Heart right ventricle (tissue), 16 donors: ENCODE data around the gene TPO. TPM values are rescaled to one million over a fixed set of nuclear protein-coding genes. Genes with fewer than 3 reads are reported as not detected.

ENCODE experiments used
- ATAC-seq, 8 donors: fragments of 200-7000 bp; cut with Tn5 transposase; one replicate each; pipeline ENCODE4 v1.9.1; 2020; ENCODE audit warnings: mild to moderate bottlenecking in 8 of 8, moderate library complexity in 8 of 8, moderate number of reproducible peaks in 1 of 8
- DNase-seq, 2 donors: peaks; one replicate each; pipeline ENCODE4 v3.0.0-alpha.2; 2020
- H3K27ac ChIP-seq, 10 donors: fragments of 200-600 bp; sonication (generic) in 2 of 10; one replicate each; pipeline versions ENCODE4 v1.5.0 to v1.8.0; 2020 to 2022; ENCODE audit warnings: mild to moderate bottlenecking in 3 of 10
- H3K27me3 ChIP-seq, 7 donors: fragments of 200-600 bp; one replicate each; pipeline ENCODE4 v1.8.0; 2021 to 2022; ENCODE audit warnings: mild to moderate bottlenecking in 2 of 7
- H3K36me3 ChIP-seq, 9 donors: fragments of 200-600 bp; sonication (generic) in 1 of 9; one replicate each; pipeline versions ENCODE4 v1.5.0 to v1.8.0; 2020 to 2022; ENCODE audit warnings: mild to moderate bottlenecking in 2 of 9
- H3K4me1 ChIP-seq, 9 donors: fragments of 200-600 bp; sonication (generic) in 1 of 9; one replicate each; pipeline versions ENCODE4 v1.5.0 to v1.8.0; 2020 to 2022; ENCODE audit warnings: mild to moderate bottlenecking in 4 of 9
- H3K4me3 ChIP-seq, 10 donors: fragments of 200-600 bp; sonication (generic) in 2 of 10; one replicate each; pipeline versions ENCODE4 v1.5.0 to v1.8.0; 2020 to 2022; ENCODE audit warnings: mild to moderate bottlenecking in 7 of 10, moderate library complexity in 2 of 10
- H3K9me3 ChIP-seq, 11 donors: fragments of 200-600 bp in 10 of 11; sonication (generic) in 2 of 11; one replicate each; pipeline versions ENCODE4 v1.5.0 to v1.8.0; 2013 to 2022; ENCODE audit warnings: mild to moderate bottlenecking in 2 of 11, control low read depth in 1 of 11, moderate library complexity in 1 of 11
- CTCF ChIP-seq, 9 donors: fragments of 200-600 bp; sonication (generic) in 2 of 9; IDR thresholded peaks; one replicate each; pipeline versions ENCODE4 v1.5.0 to v1.8.0; 2021 to 2022; ENCODE audit warnings: antibody characterized with exemption in 9 of 9, mild to moderate bottlenecking in 5 of 9, moderate library complexity in 1 of 9
- WGBS, 2 donors: extraction: QIAGEN DNeasy Blood & Tissue Kit; methylation state at CpG; one replicate each; pipeline ENCODE4 v1.1.7; 2013; ENCODE audit warnings: inconsistent platforms in 1 of 2; 5-methylcytosine and 5-hydroxymethylcytosine counted together
- intact Hi-C, 10 donors: fragments of 100-400 bp; cut with DNase I; formaldehyde crosslinking; loops; one replicate each; pipeline versions ENCODE4 v1.11.1 to v1.14.2; 2022
- polyA plus RNA-seq, 2 donors: library from polyadenylated mRNA; stranded (reverse); fragments of 200-250 nt; gene quantifications; one replicate each; pipeline ENCODE4 v1.2.3, GENCODE V29; 2013
- total RNA-seq, 10 donors: library from RNA; stranded (reverse); fragmentation: NEBNext Ultra II Directional in 3 of 10; extraction: Animal tissue kit (Norgen Biotek cat#: 25700) in 3 of 10; gene quantifications; one replicate each; pipeline versions ENCODE4 v1.2.1 to v1.2.4, GENCODE V29; 2021 to 2023
- donor health status: Arrhythmogenic right ventricular cardiomyopathy.
- donor health status: ischemic (EF 13 %, LVEDD 7.1; RV severe dilation, severe dysfunction).
- donor health status: healthy with polysubstance abuse.
- donor health status: DM: no; HTN: yes; CAD: no.
- donor health status: DM: no; HTN: no; CAD: no.
- donor health status: ischemic (EF 25% LVEDD 6.9; RV normal size, moderate dysfunction).
- donor health status: ischemic (EF 25% LVEDD 5.7; RV mildly dilated, moderate dysfunction).
- donor health status: healthy.
- donor health status: DM: yes; HTN: yes; CAD: no.
- donor health status: Ischemic cardiomyopathy.
- donor health status: ischemic (EF 35%, LVEDD 5.7; RV mildly dilated, moderate dysfunction).
- donor health status: nonischemic (EF 11% LVEDD 7.7; RV severe dilation, severe dysfunction).
- donor health status: DM: yes; HTN: yes; CAD: no.
- donor health status: PGD.
- donor health status: ischemic (EF 29% LVEDD 5.4; RV normal size, mild dysfunction).
- donor health status: nonischemic (EF 23%, LVEDD 6.1; RV moderate dilation, normal function).

TPO gene
- total and polyA plus RNA-seq, 12 donors: 0.85 to 22.1 (median 6.4) TPM

- peaks cover 0 to 20% (median 0%) of the 10 kb centered on the region in 9 donors for H3K4me1 ChIP-seq
- WGBS, 2 donors: 79 to 91% methylated on average over 10 of the region's 10 CpGs
- TF ChIP-seq CTCF (IDR thresholded peaks at IDR 0.05): no peak
- no peak overlapping the region for H3K4me3 ChIP-seq
- intact Hi-C loops: loop anchor here in 1 of 10 donors (2.0 kb wide), 1 partner anchor 164 kb away; no protein-coding TSS in a partner anchor
- DNase-seq (no peak), ATAC-seq (no peak)
- no peak overlapping the region for H3K27ac ChIP-seq
- peaks cover 0 to 4% (median 0%) of the 10 kb centered on the region in 7 donors for H3K27me3 ChIP-seq
- no peaks in the 10 kb centered on the region for H3K36me3 ChIP-seq
- peaks cover 0 to 3% (median 0%) of the 10 kb centered on the region in 11 donors for H3K9me3 ChIP-seq
Measured at GRCh38 chr2:1505031-1505441, 91.8 kb downstream of the TPO start.

GRCh38 chr2:1509271-1510065 is 96.2 kb downstream of the TPO start:
- Histone ChIP-seq H3K27ac (peak overlapping the region in 9 of 10 donors; percentile 37 to 82 (median 75)), H3K36me3 (no peaks in the 10 kb centered on the region), H3K4me3 (no peak overlapping the region), H3K4me1 (peaks cover 0 to 18% (median 0%) of the 10 kb centered on the region in 9 donors), H3K9me3 (peaks cover 0 to 3% (median 0%) of the 10 kb centered on the region in 11 donors), H3K27me3 (peaks cover 0 to 10% (median 0%) of the 10 kb centered on the region in 7 donors)
- TF ChIP-seq CTCF (IDR thresholded peaks at IDR 0.05): no peak
- 57% methylated on average over 5 of the region's 5 CpGs for WGBS, 2 donors
- ATAC-seq (peak in 7 of 8 donors; percentile 76 to 92 (median 86)), DNase-seq (peak in 1 of 2 donors; percentile 44)
- intact Hi-C loops: loop anchor here in 2 of 10 donors (2.0 to 10.0 kb wide), 2 partner anchors 35 to 255 kb away; no protein-coding TSS in a partner anchor

- Histone ChIP-seq H3K9me3 (peaks cover 0 to 3% (median 0%) of the 10 kb centered on the region in 11 donors), H3K36me3 (no peaks in the 10 kb centered on the region), H3K4me1 (peaks cover 0 to 18% (median 0%) of the 10 kb centered on the region in 9 donors), H3K27ac (peak overlapping the region in 9 of 10 donors; percentile 26 to 82 (median 75)), H3K4me3 (no peak overlapping the region), H3K27me3 (peaks cover 0 to 12% (median 0%) of the 10 kb centered on the region in 7 donors)
- 58 to 66% methylated on average over 4 of the region's 4 CpGs for WGBS, 2 donors
- intact Hi-C loops: loop anchor here in 2 of 10 donors (2.0 to 10.0 kb wide), 2 partner anchors 35 to 255 kb away; no protein-coding TSS in a partner anchor
- ATAC-seq: peak in 5 of 8 donors; percentile 8 to 80 (median 53)
- DNase-seq: peak in 1 of 2 donors; percentile 38
- TF ChIP-seq CTCF (IDR thresholded peaks at IDR 0.05): no peak
Measured at GRCh38 chr2:1510176-1510575, 96.9 kb downstream of the TPO start.

- peaks cover 0 to 18% (median 0%) of the 10 kb centered on the region in 9 donors for H3K4me1 ChIP-seq
- H3K27me3 ChIP-seq: peaks cover 0 to 17% (median 0%) of the 10 kb centered on the region in 7 donors
- TF ChIP-seq CTCF (IDR thresholded peaks at IDR 0.05): no peak
- WGBS, 2 donors: 67% methylated on average over 5 of the region's 6 CpGs
- peak overlapping the region in 1 of 10 donors; percentile 35 for H3K27ac ChIP-seq
- no peak overlapping the region for H3K4me3 ChIP-seq
- intact Hi-C loops: loop anchor here in 2 of 10 donors (2.0 to 10.0 kb wide), 2 partner anchors 33 to 257 kb away; no protein-coding TSS in a partner anchor
- H3K9me3 ChIP-seq: peaks cover 0 to 3% (median 0%) of the 10 kb centered on the region in 11 donors
- no peaks in the 10 kb centered on the region for H3K36me3 ChIP-seq
- DNase-seq (no peak), ATAC-seq (no peak)
Measured at GRCh38 chr2:1511455-1511854, 98.2 kb downstream of the TPO start.
